GM21576 (cell line): Measurements from ENCODE around the gene MGAT3.

Source experiments
- ATAC-seq: cut with Tn5 transposase; IDR thresholded peaks from one replicate; pipeline ENCODE4 v1.9.1; 2021; ENCODE audit warnings: mild to moderate bottlenecking, moderate library complexity; ENCODE audit not compliant: unreplicated experiment

MGAT3 gene

GRCh38 chr22:39469681-39470450 is 13.1 kb downstream of the MGAT3 start:
- ATAC-seq = no peak

DNA sequence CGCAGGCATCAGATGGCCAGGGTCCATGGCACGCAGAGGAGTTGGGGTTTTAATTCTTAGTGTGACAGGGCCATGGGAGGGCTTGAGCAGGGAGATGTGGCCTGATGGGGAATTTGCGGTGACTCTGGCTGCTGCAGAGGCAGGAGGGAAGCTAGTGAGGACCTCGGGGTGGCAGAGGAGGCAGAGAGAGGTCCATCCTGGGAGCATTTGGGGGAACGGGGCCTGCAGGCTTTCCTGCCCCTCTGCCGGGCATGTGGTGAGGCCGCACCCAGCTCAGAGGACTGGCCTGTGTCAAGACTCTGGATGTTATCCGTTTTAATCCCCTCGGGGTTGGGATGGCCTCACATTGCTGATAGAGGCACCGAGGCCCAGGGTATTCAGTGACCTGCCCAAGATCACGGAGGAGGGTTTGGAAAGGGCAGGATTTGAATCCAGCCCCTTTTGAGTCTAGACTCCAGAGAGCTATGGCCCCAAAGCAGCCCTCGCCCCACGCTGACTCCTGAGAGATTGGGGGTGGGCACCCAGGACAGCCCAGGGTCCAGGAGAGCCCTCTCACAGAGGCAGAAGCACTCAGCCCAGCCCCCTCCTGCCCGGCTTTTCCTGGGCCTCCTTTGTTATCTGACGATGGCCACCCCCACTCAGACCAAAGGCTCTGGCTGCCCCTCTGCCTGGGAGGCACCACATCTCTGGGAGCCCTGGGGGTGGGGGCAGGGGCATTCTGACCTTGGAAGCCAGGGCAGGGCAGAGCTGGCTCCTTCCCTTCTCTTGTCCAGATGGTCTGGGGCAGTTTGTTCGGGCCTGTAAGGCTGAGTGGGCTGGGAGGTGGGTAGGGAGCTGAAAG is 13.9 kb downstream of the MGAT3 start:
- no peak for ATAC-seq

- ATAC-seq = peak; percentile 45
These were observed 14.7 kb downstream of the MGAT3 start for GRCh38 chr22:39471381-39472141.

- no peak for ATAC-seq
These were observed 16.1 kb downstream of the MGAT3 start for GRCh38 chr22:39472570-39473556.

GRCh38 chr22:39473851-39474250 is 17.0 kb downstream of the MGAT3 start:
- no peak for ATAC-seq

GRCh38 chr22:39474351-39475111 is 17.7 kb downstream of the MGAT3 start:
- ATAC-seq = no peak

DNA sequence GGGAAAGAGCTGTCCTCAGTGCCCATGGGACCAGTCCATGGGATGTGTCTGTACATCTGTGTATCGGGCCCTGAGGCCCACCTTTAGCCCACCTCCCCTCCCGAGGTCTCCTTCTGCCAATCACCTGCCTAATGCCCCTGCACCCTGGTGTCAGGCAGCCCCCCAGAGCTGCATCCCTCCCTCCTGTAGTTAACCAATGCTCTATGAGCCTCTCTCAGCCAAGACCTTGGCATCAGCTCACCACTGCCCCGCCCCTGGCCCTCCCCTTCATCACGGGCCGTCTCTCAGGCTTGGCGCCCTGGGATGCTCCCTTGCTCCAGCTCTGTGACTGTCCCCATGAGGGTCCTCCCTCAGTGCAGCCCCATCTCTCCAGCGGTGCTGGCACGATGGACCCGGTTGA is 18.5 kb downstream of the MGAT3 start:
- ATAC-seq = no peak

GRCh38 chr22:39475902-39476301 is 19.1 kb downstream of the MGAT3 start:
- ATAC-seq = no peak

DNA sequence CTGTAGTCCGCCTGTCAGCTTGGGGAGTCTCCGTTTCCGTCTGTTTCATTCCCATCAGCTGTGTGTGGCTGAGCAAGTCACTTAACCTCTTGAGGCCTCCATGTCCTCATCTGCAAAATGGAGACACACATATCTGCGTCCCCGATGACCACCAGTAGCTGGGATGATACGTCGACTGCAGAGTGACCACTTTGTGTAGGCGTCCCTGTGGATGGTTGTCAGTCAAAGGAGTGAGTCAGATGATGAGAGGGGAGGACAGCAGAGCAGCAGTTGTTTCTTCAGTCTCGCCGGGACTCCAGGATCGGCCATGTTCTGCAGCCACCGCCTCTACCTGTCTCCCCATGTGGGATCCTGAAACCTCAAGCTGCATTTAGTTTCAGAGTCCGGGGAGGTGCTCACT is 19.9 kb downstream of the MGAT3 start:
- no peak for ATAC-seq

- ATAC-seq = no peak
These were observed 20.7 kb downstream of the MGAT3 start for GRCh38 chr22:39477542-39477941.

- no peak for ATAC-seq
These were observed 21.6 kb downstream of the MGAT3 start for GRCh38 chr22:39478441-39478850.

GRCh38 chr22:39479254-39479653 is 22.4 kb downstream of the MGAT3 start:
- ATAC-seq = no peak

- ATAC-seq = no peak
These were observed 23.7 kb downstream of the MGAT3 start for GRCh38 chr22:39480557-39480956.

DNA sequence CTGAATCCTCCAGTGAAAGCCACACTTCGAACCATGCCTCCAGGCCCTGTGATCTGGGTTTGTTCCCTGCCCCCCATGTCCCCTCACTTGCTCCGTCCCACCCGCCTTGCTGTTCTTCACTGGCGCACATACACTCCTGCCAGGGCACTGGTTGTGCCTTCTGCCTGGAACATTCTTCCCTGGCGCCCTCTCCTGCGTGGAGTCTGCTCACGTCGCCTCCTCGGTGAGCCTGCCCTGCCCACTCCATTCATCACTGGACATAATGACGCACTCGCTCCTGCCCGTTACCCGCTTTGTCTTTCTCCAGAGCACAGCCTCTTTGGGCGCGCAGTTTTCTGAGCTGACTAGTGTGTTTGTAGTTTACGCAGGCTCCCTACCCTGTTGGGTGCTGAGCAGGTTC is 24.2 kb downstream of the MGAT3 start:
- no peak for ATAC-seq

DNA sequence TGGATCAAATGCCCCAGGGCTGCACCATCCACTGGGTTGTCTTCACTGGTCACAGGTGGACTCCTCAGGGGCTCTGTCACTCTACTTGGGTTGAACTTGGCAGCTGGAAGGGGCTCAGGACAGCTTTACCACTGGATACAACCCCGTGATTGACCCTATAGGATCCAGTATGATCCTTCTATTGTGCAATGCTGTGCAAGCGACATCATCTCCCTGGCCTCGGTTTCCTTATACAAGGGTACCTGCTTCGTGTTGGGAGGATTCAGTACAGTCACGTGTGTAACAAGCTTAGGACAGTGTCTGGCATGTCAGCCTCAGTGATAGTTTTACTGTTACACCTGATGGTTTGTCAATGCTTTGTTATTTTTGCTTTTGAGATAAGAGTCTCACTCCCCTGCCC is 24.8 kb downstream of the MGAT3 start:
- no peak for ATAC-seq

GRCh38 chr22:39482768-39483167 is 26.0 kb downstream of the MGAT3 start:
- no peak for ATAC-seq

DNA sequence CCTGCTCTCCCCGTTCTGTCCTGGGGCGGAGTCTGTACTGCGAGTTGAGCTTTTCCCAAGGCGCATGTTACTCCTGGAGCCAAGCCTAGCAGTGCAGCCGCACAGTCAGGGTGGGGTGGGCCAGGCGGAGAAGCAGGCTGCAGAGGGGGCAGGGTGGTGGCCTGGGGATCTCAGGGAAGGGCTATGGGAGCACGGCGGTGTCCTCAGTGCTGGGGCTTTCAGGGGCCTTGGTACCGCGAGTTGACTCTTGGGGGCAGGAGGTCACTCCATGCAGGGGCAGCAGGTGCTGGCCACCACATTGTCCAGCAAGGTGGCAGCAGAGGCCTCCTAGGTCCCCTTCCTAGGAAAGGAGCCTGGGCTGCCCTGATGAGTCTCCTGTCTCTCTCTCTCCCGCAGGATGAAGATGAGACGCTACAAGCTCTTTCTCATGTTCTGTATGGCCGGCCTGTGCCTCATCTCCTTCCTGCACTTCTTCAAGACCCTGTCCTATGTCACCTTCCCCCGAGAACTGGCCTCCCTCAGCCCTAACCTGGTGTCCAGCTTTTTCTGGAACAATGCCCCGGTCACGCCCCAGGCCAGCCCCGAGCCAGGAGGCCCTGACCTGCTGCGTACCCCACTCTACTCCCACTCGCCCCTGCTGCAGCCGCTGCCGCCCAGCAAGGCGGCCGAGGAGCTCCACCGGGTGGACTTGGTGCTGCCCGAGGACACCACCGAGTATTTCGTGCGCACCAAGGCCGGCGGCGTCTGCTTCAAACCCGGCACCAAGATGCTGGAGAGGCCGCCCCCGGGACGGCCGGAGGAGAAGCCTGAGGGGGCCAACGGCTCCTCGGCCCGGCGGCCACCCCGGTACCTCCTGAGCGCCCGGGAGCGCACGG is 30.4 kb downstream of the MGAT3 start:
- ATAC-seq = no peak

DNA sequence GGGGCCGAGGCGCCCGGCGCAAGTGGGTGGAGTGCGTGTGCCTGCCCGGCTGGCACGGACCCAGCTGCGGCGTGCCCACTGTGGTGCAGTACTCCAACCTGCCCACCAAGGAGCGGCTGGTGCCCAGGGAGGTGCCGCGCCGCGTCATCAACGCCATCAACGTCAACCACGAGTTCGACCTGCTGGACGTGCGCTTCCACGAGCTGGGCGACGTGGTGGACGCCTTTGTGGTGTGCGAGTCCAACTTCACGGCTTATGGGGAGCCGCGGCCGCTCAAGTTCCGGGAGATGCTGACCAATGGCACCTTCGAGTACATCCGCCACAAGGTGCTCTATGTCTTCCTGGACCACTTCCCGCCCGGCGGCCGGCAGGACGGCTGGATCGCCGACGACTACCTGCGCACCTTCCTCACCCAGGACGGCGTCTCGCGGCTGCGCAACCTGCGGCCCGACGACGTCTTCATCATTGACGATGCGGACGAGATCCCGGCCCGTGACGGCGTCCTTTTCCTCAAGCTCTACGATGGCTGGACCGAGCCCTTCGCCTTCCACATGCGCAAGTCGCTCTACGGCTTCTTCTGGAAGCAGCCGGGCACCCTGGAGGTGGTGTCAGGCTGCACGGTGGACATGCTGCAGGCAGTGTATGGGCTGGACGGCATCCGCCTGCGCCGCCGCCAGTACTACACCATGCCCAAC is 31.2 kb downstream of the MGAT3 start:
- no peak for ATAC-seq
